OCI-LY7 (cell line): ENCODE results near the gene TGFBI. TPM values are rescaled to one million over a fixed set of nuclear protein-coding genes. Genes with fewer than 3 reads are reported as not detected.

Experiments used
- BruUV-seq: library from RNA; stranded (reverse); fragments of 400-500 nt; replicated peaks from 2 replicates; lab custom pipeline; 2021; lab: Mats Ljungman, UMichigan
- CTCF ChIA-PET: fragments of 300-600 bp; sonication (Branson Sonifier 250); formaldehyde crosslinking; loops from one replicate; lab custom pipeline; 2022; ENCODE audit warnings: antibody characterized with exemption; ENCODE audit not compliant: unreplicated experiment; lab: Charles Lee
- POLR2A ChIA-PET: fragments of 300-600 bp; sonication (Branson Sonifier 250); formaldehyde crosslinking; loops from one replicate; lab custom pipeline; 2022; ENCODE audit warnings: antibody characterized with exemption; lab: Charles Lee
- DNase-seq: peaks from one replicate; pipeline ENCODE4 v3.0.0-alpha.2; 2015; ENCODE audit warnings: low spot score
- H2AFZ ChIP-seq: fragments of 200-600 bp; sonication (generic), shearing (Covaris generic); 2 replicates; pipeline ENCODE4 v1.6.1; 2014; ENCODE audit warnings: mild to moderate bottlenecking, antibody characterized with exemption, low read length, moderate library complexity
- H3K27ac ChIP-seq: fragments of 200-600 bp; sonication (generic); 2 replicates; pipeline ENCODE4 v1.5.1; 2014; ENCODE audit warnings: mixed run types, low read depth, mild to moderate bottlenecking, moderate library complexity, low read length, inconsistent platforms; ENCODE audit not compliant: poor library complexity, severe bottlenecking
- H3K36me3 ChIP-seq: fragments of 200-600 bp; sonication (generic); 2 replicates; pipeline ENCODE4 v1.6.1; 2014; ENCODE audit warnings: mild to moderate bottlenecking, antibody characterized with exemption, low read length, moderate library complexity, mixed read lengths; ENCODE audit not compliant: insufficient read depth
- H3K4me1 ChIP-seq: fragments of 200-600 bp; sonication (generic); 2 replicates; pipeline ENCODE4 v1.5.1; 2014; ENCODE audit warnings: mild to moderate bottlenecking, low read length; ENCODE audit not compliant: insufficient read depth, poor library complexity, severe bottlenecking
- H3K4me2 ChIP-seq: fragments of 200-600 bp; sonication (generic); 2 replicates; pipeline ENCODE4 v1.6.1; 2014; ENCODE audit warnings: mild to moderate bottlenecking, low read length
- H3K4me3 ChIP-seq: fragments of 200-600 bp; sonication (generic); 2 replicates; pipeline ENCODE4 v1.5.1; 2014; ENCODE audit warnings: mild to moderate bottlenecking, low read depth, low read length; ENCODE audit not compliant: poor library complexity, severe bottlenecking
- H3K79me2 ChIP-seq: fragments of 200-600 bp; sonication (generic); 2 replicates; pipeline ENCODE4 v1.6.1; 2016; ENCODE audit warnings: low read depth, mild to moderate bottlenecking, low read length, moderate library complexity, mixed read lengths; ENCODE audit not compliant: insufficient read depth
- H3K9me2 ChIP-seq: fragments of 200-600 bp; sonication (generic); 2 replicates; pipeline ENCODE4 v1.6.1; 2016; ENCODE audit warnings: mild to moderate bottlenecking, low read length, mixed read lengths; ENCODE audit not compliant: insufficient read depth
- H3K9me3 ChIP-seq: fragments of 200-600 bp; sonication (generic); 2 replicates; pipeline ENCODE4 v1.6.1; 2014; ENCODE audit warnings: mild to moderate bottlenecking, mixed run types, low read length, mixed read lengths
- H4K20me1 ChIP-seq: fragments of 200-600 bp; sonication (generic); 2 replicates; pipeline ENCODE4 v1.6.1; 2014; ENCODE audit warnings: mild to moderate bottlenecking, antibody characterized with exemption, low read length, moderate library complexity, mixed read lengths; ENCODE audit not compliant: insufficient read depth
- CTCF ChIP-seq: fragments of 200-600 bp; sonication (generic); conservative IDR thresholded peaks from 2 replicates; pipeline ENCODE4 v1.5.1; 2014; ENCODE audit warnings: mild to moderate bottlenecking, antibody characterized with exemption, low read length, moderate library complexity, mixed read lengths
- EZH2phosphoT487 ChIP-seq: fragments of 200-600 bp; sonication (generic); IDR thresholded peaks from 2 replicates; pipeline ENCODE4 v1.6.1; 2018; ENCODE audit warnings: low read depth, borderline replicate concordance, mild to moderate bottlenecking, mixed run types, antibody characterized with exemption, low read length, moderate library complexity, mixed read lengths
- intact Hi-C: fragments of 100-400 bp; cut with micrococcal nuclease; formaldehyde crosslinking; loops from one replicate; pipeline ENCODE4 v1.10.0; 2022; ENCODE audit not compliant: unreplicated experiment
- total RNA-seq, 2 experiments: library from RNA; depleted of rRNA in 1 of 2; stranded (reverse); fragments of >200 nt in 1 of 2; shearing (Covaris generic) in 1 of 2; gene quantifications; 2 replicates each; pipeline ENCODE4 v1.2.3, GENCODE V29; 2014 to 2022

Gene TGFBI
- total RNA-seq, 2 experiments from 2014 or later = not detected

- H3K4me1 ChIP-seq = peaks cover 3% of the 10 kb centered on the region
- H3K4me2 ChIP-seq = no peak overlapping the region
- no peak overlapping the region for H2AFZ ChIP-seq
- H4K20me1 ChIP-seq = no peaks in the 10 kb centered on the region
- CTCF ChIA-PET = interaction anchor here (0.6 kb wide), 1 partner anchor 51 kb away, joined by 10 read pairs; no protein-coding TSS in a partner anchor
- no peaks in the 10 kb centered on the region for H3K79me2 ChIP-seq
- H3K9me3 ChIP-seq = no peaks in the 10 kb centered on the region
- H3K4me3 ChIP-seq = no peak overlapping the region
- POLR2A ChIA-PET = interaction anchor here (0.6 to 0.7 kb wide), 2 partner anchors 35 to 776 kb away, joined by 3 read pairs; no protein-coding TSS in a partner anchor
- H3K27ac ChIP-seq = no peak overlapping the region
- DNase-seq = no peak
- no TSS peak for BruUV-seq
- H3K36me3 ChIP-seq = no peaks in the 10 kb centered on the region
- TF ChIP-seq EZH2phosphoT487 (no peak), CTCF (no peak)
- intact Hi-C loops = no loop called here
- H3K9me2 ChIP-seq = no peaks in the 10 kb centered on the region
Observed at GRCh38 chr5:136086783-136087566, 58.2 kb downstream of the TGFBI start.

DNA sequence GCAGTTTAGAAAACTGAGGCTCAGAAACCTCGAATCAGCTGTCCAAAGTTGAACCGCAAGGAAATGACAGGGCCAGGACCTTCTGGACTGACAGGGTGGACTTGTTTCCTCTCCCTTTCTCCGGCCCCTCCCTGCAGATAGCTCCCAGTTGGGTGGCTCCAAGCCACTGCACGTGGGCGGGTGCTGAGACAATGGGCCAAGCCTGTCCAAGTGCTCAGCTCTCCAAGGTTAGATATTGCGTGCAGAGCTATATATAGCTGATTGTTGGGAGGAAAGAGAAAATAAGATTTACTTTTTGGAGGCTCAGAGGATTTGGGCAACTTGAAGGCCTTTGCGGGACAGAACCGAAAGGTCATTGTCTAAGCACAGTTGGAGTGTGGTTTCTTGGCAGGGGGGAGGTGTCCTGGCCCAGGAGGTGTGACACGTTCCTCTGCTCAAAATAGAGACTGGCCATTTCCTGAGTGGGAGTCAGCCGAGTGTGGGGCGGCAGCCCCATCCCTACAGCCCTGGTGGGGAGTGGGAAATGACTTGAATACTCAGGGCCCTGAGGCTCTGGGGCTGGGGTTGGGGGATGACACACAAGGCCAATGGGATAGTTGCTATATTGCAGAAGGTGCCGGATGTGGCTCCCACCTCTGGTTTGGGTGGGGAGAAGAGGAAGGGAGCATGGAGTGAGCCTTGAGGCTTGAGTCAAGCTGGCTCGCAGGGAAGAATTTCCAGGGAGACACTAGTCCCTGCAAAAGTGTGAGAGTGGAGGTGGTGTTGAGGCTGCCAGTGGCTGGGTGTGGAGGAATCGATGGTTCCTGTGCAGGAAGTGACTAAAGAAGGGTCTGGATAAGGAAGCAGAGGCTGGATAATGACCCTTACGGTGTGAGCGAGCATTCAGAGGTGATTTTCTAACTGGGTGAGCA lies 59.4 kb downstream of the TGFBI start:
- Histone ChIP-seq H3K79me2 (no peaks in the 10 kb centered on the region), H3K4me3 (no peak overlapping the region), H4K20me1 (no peaks in the 10 kb centered on the region), H3K4me1 (no peaks in the 10 kb centered on the region), H3K9me2 (no peaks in the 10 kb centered on the region), H2AFZ (no peak overlapping the region), H3K36me3 (no peaks in the 10 kb centered on the region), H3K4me2 (no peak overlapping the region), H3K27ac (no peak overlapping the region), H3K9me3 (no peaks in the 10 kb centered on the region)
- no peak for DNase-seq
- TF ChIP-seq EZH2phosphoT487 (no peak), CTCF (no peak)
- no TSS peak for BruUV-seq
- CTCF ChIA-PET = no interaction called here
- intact Hi-C loops = no loop called here
- POLR2A ChIA-PET = interaction anchor here (0.5 kb wide), 1 partner anchor 75 kb away, joined by 3 read pairs; no protein-coding TSS in a partner anchor
